Endodermal cell (in vitro differentiated cells): ENCODE measurements around the gene CDKL5. TPM values are rescaled to one million over a fixed set of nuclear protein-coding genes. Genes with fewer than 3 reads are reported as not detected.
A peak's percentile ranks its signal among the peaks of the same experiment; 100 is the strongest.

Experiments used
- DNase-seq: peaks from one replicate; pipeline ENCODE4 v3.0.0-alpha.2; 2017
- H3K27ac ChIP-seq: 2 replicates; pipeline ENCODE4 v1.5.1; 2013; ENCODE audit warnings: mild to moderate bottlenecking, low read depth, low read length, moderate library complexity
- H3K27me3 ChIP-seq: 2 replicates; pipeline ENCODE4 v1.6.1; 2013; ENCODE audit warnings: mild to moderate bottlenecking, low read length, moderate library complexity; ENCODE audit not compliant: insufficient read depth, control insufficient read depth, poor library complexity, severe bottlenecking
- H3K36me3 ChIP-seq: 2 replicates; pipeline ENCODE4 v1.7.0; 2013; ENCODE audit warnings: mild to moderate bottlenecking, low read length, moderate library complexity; ENCODE audit not compliant: control insufficient read depth, insufficient read depth
- H3K4me1 ChIP-seq: one replicate; pipeline ENCODE4 v1.7.0; 2013; ENCODE audit warnings: low read length; ENCODE audit not compliant: control insufficient read depth, insufficient read depth
- H3K4me3 ChIP-seq: 2 replicates; pipeline ENCODE4 v1.5.1; 2013; ENCODE audit warnings: mild to moderate bottlenecking, low read length, moderate library complexity
- H3K9ac ChIP-seq: 2 replicates; pipeline ENCODE4 v1.6.1; 2013; ENCODE audit warnings: mild to moderate bottlenecking, low read length, moderate library complexity; ENCODE audit not compliant: poor library complexity, severe bottlenecking; ENCODE audit errors: extremely low read depth
- H3K9me3 ChIP-seq: 2 replicates; pipeline ENCODE4 v1.6.1; 2013; ENCODE audit warnings: mild to moderate bottlenecking, low read length, moderate library complexity; ENCODE audit not compliant: control insufficient read depth
- H3K27ac Mint-ChIP-seq: 2 replicates; pipeline ENCODE4 v1.8.0; 2020; ENCODE audit warnings: mixed read lengths
- H3K27me3 Mint-ChIP-seq: 2 replicates; pipeline ENCODE4 v1.8.0; 2021; ENCODE audit warnings: mild to moderate bottlenecking, mixed read lengths; ENCODE audit not compliant: insufficient read depth
- H3K36me3 Mint-ChIP-seq: 2 replicates; pipeline ENCODE4 v1.8.0; 2020; ENCODE audit warnings: low read depth, mixed read lengths
- H3K4me1 Mint-ChIP-seq: 2 replicates; pipeline ENCODE4 v1.8.0; 2020; ENCODE audit warnings: mixed read lengths
- H3K4me3 Mint-ChIP-seq: 2 replicates; pipeline ENCODE4 v1.8.0; 2020; ENCODE audit warnings: mild to moderate bottlenecking, moderate library complexity, mixed read lengths
- H3K9me3 Mint-ChIP-seq: 2 replicates; pipeline ENCODE4 v1.8.0; 2020; ENCODE audit warnings: mild to moderate bottlenecking, mixed read lengths
- WGBS, 2 experiments: methylation state at CpG; one replicate each; pipeline versions ENCODE4 v1.1.5 to v1.1.7; 2013; ENCODE audit warnings: missing lambda C conversion rate in 2 of 2, mixed read lengths in 1 of 2; ENCODE audit not compliant: insufficient coverage in 1 of 2, insufficient read length in 1 of 2; 5-methylcytosine and 5-hydroxymethylcytosine counted together
- long read RNA-seq, 4 experiments: library from polyadenylated mRNA in 2 of 4; library from RNA in 1 of 4; library from capped mRNA in 1 of 4; stranded (forward) in 3 of 4; unstranded in 1 of 4; transcript quantifications; one replicate each; pipeline ENCODE4 v2.0.0, GENCODE V29; 2020 to 2021; ENCODE audit warnings: inconsistent platforms in 1 of 4
- polyA plus RNA-seq, 2 experiments: library from polyadenylated mRNA; stranded (reverse); fragments of 50-300 nt; gene quantifications; one replicate each; pipeline ENCODE4 v1.2.3, GENCODE V29; 2013
- total RNA-seq, 2 donors: library from RNA; stranded (reverse); fragmentation: NEBNext Ultra II Directional in 1 of 2; extraction: Animal tissue kit (Norgen Biotek cat#: 25700) in 1 of 2; gene quantifications; 2 replicates in 1 of 2; 3 replicates in 1 of 2; pipeline ENCODE4 v1.2.1, GENCODE V29; 2021
- TF ChIP-seq, protein P1 (sequence below): fragments of 200-600 bp; sonication (generic); conservative IDR thresholded peaks from 2 replicates; pipeline ENCODE4 v1.5.0; 2021; ENCODE audit warnings: antibody characterized with exemption, mild to moderate bottlenecking

The CDKL5 gene
- 10 to 100 TPM; 18.2 to 19.3 TPM for total RNA-seq
- 5.0 TPM for polyA plus RNA-seq (2013, experiment 1 of 2)
- polyA plus RNA-seq (2013, experiment 2 of 2): 5.3 TPM
- long read RNA-seq, experiment 1, partial matches to known transcripts: 0 of 3 reads
- long read RNA-seq, experiment 1, other reads (novel, unspliced or antisense): 3 of 3 reads
- long read RNA-seq, experiment 2, partial matches to known transcripts: 1 of 14 reads
- long read RNA-seq, experiment 2, other reads (novel, unspliced or antisense): 13 of 14 reads
- long read RNA-seq, experiment 3, partial matches to known transcripts: 24 of 35 reads
- long read RNA-seq, experiment 3, other reads (novel, unspliced or antisense): 11 of 35 reads
- long read RNA-seq, experiment 4: 0 reads

DNA sequence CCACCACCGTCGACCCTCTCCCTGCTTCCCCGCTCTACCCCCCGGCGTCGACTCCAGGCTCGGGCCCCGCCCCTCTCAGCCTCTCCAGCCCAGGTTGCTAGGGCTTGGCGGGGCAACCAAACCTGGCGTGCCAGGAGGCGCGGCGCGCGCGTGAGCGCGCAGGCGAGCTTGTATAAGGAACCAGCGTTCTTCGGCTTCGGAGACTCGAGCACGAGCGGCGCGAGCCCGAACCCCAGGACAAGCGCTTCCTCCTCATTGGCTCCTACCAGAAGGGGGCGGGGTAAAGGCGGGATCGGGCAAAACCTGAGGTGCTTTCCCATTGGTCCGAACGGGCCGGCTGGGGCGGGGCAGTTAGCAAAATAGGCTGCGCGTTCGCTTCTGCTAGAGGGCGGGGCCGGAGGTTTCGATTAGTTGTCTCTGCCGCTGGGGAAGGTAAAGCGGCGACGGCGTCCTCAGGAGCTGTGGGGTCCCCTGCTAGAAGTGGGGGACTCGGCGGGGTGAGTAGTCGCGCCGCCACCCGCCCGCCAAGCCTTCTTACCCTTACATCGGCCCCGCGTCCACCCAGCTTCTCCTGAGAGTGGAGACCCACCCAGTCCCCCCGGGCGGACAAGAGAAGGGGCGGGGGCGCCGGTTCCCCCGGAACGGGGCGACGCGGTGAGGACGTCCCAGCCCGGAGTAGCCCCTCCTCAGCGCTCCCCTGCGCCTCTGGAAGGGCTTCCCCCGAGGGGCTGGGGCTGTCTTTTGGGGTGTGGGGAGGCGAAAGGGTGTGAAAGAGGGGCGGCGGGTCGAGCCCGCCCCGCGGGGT is at the start of gene CDKL5:
CDKL5 (plus strand) TSS at position 410 of the 805 bp plus-strand sequence. CDS start 81,489 bp downstream, outside the sequence.
- peak within 1 kb of the TSS; percentile 73 for H3K4me3 Mint-ChIP-seq
- H3K27ac ChIP-seq: no peak within 1 kb of the TSS

DNA sequence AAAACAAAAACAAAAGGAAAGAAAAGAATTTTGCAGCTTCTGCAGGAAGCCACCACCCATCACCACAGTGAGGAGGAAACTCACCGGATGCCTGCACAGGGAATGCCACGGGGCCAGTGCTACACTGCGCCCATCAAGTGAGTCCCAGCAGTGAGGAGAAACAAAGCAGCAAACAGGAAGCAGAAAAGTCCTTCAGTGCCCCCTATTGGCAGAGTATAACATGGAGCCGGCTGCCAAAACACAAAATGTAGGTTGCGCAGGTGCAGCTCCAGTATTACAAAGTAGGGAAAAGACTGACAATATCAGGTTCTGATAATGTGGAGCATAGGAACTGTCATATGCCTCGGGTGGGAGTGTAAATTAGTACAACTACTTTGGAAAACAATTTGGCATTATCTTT is 47.6 kb upstream of the CDKL5 start:
- H3K4me3 ChIP-seq: no peak overlapping the region
- H3K27me3 Mint-ChIP-seq: no peaks in the 10 kb centered on the region
- peaks cover 52% of the 10 kb centered on the region for H3K9me3 Mint-ChIP-seq
- no peaks in the 10 kb centered on the region for H3K36me3 ChIP-seq
- peak; percentile 75 for DNase-seq
- no peak overlapping the region for H3K27ac Mint-ChIP-seq
- H3K36me3 Mint-ChIP-seq: no peaks in the 10 kb centered on the region
- no peak overlapping the region for H3K9ac ChIP-seq
- no peaks in the 10 kb centered on the region for H3K27me3 ChIP-seq
- no peak overlapping the region for H3K4me3 Mint-ChIP-seq
- TF ChIP-seq, protein P1, sequence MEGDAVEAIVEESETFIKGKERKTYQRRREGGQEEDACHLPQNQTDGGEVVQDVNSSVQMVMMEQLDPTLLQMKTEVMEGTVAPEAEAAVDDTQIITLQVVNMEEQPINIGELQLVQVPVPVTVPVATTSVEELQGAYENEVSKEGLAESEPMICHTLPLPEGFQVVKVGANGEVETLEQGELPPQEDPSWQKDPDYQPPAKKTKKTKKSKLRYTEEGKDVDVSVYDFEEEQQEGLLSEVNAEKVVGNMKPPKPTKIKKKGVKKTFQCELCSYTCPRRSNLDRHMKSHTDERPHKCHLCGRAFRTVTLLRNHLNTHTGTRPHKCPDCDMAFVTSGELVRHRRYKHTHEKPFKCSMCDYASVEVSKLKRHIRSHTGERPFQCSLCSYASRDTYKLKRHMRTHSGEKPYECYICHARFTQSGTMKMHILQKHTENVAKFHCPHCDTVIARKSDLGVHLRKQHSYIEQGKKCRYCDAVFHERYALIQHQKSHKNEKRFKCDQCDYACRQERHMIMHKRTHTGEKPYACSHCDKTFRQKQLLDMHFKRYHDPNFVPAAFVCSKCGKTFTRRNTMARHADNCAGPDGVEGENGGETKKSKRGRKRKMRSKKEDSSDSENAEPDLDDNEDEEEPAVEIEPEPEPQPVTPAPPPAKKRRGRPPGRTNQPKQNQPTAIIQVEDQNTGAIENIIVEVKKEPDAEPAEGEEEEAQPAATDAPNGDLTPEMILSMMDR: peak; percentile 72
- WGBS, 2 experiments: 46% methylated on average over 5 of the region's 6 CpGs; no CpG with 5 or more reads in 1 of the 2 experiments
- H3K27ac ChIP-seq: no peak overlapping the region
- H3K9me3 ChIP-seq: no peaks in the 10 kb centered on the region
- H3K4me1 ChIP-seq: no peaks in the 10 kb centered on the region
- H3K4me1 Mint-ChIP-seq: no peaks in the 10 kb centered on the region

More for the DNA sequence above, at the start of gene CDKL5:
- Histone ChIP-seq H3K9me3 (no peaks in the 10 kb centered on the region), H3K4me3 (peak within 1 kb of the TSS; percentile 92), H3K9ac (peak within 1 kb of the TSS; percentile 59), H3K4me1 (no peaks in the 10 kb centered on the region), H3K27me3 (no peaks in the 10 kb centered on the region), H3K36me3 (no peaks in the 10 kb centered on the region)
- peaks cover 2% of the 10 kb centered on the region for H3K4me1 Mint-ChIP-seq
- peak; percentile 98 for DNase-seq
- TF ChIP-seq, protein P1: no peak
- H3K9me3 Mint-ChIP-seq: peaks cover 40% of the 10 kb centered on the region
- H3K27me3 Mint-ChIP-seq: no peaks in the 10 kb centered on the region
- H3K27ac Mint-ChIP-seq: peak within 1 kb of the TSS; percentile 76
- H3K36me3 Mint-ChIP-seq: peaks cover 3% of the 10 kb centered on the region
- 0% methylated on average over 67 of the region's 79 CpGs; no CpG with 5 or more reads in 1 of the 2 experiments for WGBS, 2 experiments

DNA sequence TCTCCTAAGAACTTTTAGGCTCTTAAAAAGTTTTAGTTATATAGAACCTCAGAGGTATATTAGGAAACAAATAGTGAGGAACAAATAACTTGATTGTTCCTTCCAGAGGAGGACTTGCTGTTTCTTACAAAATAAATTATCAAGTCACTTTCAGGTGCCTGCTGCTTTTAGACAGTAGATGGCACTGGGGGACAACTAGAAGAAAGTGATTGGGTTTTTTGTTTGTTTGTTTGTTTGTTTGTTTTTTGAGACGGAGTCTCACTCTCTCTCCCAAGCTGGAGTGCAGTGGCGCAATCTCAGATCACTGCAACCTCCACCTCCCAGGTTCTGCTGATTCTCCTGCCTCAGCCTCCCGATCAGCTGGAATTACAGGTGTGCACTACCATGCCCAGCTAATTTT is 35.4 kb upstream of the CDKL5 start:
- Histone ChIP-seq H3K27me3 (no peaks in the 10 kb centered on the region), H3K9me3 (no peaks in the 10 kb centered on the region), H3K4me1 (no peaks in the 10 kb centered on the region), H3K4me3 (no peak overlapping the region), H3K27ac (no peak overlapping the region), H3K36me3 (no peaks in the 10 kb centered on the region), H3K9ac (no peak overlapping the region)
- Mint-ChIP-seq H3K36me3 (no peaks in the 10 kb centered on the region), H3K27me3 (no peaks in the 10 kb centered on the region), H3K4me3 (no peak overlapping the region), H3K27ac (no peak overlapping the region), H3K9me3 (peaks cover 33% of the 10 kb centered on the region), H3K4me1 (no peaks in the 10 kb centered on the region)
- TF ChIP-seq, protein P1: peak; percentile 63
- WGBS, 2 experiments: 79% methylated on average over 2 of the region's 3 CpGs; no CpG with 5 or more reads in 1 of the 2 experiments
- DNase-seq: no peak
